ENCODE data around the gene SGTA.
"Not testable (repeated sequence)": the region's sequence is repeated elsewhere in the genome, so short reads cannot be mapped to it uniquely, and the experiment has no call there.

The SGTA gene

DNA sequence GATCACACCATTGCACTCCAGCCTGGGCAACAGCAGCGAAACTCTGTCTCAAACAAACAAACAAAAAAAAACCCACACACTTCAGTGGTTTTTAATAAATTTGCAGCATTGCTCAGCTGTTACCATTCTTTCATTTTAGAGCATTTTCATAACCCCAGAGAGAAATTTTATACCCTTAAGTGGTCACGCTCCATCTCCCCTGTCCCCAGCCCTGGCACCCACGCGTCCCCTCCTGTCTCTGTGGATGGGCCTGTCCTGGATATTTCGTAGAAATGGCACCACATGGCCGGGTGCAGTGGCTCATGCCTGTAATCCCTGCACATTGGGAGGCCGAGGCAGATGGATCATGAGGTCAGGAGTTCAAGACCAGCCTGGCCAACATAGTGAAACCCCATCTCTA lies 10.1 kb upstream of the SGTA start:
- DNase-seq (ENCODE audit: low read depth in 2 of 2), result no peak

DNA sequence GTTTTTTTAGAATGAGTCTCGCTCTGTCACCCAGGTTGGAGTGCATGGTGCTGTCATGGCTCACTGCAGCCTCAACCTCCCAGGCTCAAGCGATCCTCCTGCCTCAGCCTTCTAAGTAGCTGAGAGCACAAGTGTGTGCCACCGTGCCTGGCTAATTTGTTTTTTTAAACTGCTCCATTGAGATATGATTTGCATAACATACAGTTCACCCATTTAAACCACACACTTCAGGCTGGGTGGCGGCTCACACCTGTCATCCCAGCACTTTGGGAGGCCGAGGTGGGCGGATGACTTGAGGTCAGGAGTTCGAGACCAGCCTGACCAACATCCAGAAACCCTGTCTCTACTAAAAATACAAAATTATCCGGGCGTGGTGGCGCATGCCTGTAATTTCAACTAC lies 9.6 kb upstream of the SGTA start:
- not testable (repeated sequence) for DNase-seq (ENCODE audit: low read depth in 2 of 2)

DNA sequence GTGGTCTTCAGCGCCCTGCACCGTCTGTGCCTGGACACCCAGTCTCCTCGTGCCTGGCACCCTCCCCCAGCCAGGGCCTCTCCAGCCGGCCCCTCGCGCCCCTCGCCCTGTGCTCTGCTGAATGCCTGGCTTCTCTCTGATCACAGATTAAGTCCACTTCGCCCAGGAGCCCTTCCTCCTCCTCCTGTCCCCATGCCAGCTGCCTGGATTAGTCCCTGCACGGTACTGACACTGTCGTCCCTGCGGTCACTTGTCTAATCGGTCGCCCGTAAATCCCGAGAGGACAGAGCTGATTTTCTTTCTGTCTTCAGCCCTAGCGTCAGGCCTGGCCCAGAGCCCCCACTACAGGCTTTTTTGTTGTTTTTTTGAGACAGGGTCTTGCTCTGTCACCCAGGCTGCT lies 8.8 kb upstream of the SGTA start:
- DNase-seq (ENCODE audit: low read depth in 2 of 2), result no peak

GRCh38 chr19:2791440-2791839 lies 8.4 kb upstream of the SGTA start:
- DNase-seq (ENCODE audit: low read depth in 2 of 2), result no peak

- no peak for DNase-seq (ENCODE audit: low read depth in 2 of 2)
Observed at GRCh38 chr19:2790557-2791271, 7.6 kb upstream of the SGTA start.

GRCh38 chr19:2790194-2790556 lies 7.1 kb upstream of the SGTA start:
- no peak for DNase-seq (ENCODE audit: low read depth in 2 of 2)

GRCh38 chr19:2788237-2788636 lies 5.2 kb upstream of the SGTA start:
- no peak for DNase-seq (ENCODE audit: low read depth in 2 of 2)

DNA sequence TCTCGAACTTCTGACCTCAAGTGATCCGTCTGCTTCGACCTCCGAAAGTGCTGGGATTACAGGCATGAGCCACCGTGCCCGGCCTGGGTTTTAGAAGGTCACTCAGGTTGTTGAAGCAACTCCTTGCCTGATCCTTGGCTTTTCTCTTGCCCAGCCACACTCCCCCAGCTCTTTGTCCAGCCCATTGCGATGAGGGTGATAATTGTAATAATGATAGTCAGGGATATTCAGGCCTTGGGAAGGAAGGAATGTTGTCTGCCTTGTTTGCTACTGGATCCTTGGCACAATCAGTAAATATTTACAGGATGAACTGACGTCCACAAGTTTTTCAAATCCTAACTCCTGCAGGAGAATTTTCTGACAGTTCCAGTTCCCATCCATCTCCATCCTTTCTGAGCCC lies 4.0 kb upstream of the SGTA start:
- no peak for DNase-seq (ENCODE audit: low read depth in 2 of 2)

DNA sequence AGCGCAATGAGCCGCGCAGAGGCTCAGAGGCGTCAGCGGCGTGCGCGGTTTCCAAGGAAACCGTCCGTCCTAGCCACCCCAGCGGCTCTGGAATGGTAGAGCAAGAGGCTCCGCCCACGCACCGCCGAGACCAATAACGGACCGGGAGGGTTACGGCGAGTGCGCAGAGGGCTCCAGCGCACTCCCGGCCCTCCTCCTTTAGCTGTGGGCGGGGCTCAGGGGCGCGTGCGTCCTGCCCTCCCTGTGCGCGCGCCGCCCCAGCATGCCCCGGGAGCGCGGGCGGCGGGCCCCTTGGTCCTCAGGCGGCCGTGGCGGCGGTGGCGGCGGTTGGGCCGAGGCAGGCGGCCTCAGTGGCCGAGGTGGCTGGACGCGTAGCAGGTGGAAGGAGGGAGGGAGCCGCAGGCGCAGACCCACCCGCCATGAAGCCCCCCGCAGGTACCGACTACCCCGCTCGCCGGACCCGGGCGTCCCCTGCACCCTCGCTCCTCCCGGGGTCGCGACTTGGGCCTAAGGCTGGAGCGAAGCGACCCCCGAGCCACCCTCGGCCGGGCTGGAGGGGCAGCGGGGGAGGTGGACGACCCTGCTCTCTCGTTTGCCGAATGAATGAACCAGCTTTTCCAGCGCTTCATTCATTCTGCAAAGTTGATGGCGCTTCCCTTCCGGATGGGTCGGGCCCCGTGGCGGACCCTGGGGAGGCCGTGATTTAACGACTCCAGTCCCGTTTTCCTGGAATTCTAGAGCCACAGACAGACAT lies 2.3 kb upstream of the SGTA start, which contains the start of gene THOP1:
Gene THOP1 (plus strand): TSS at position 260 of the 754 bp plus-strand sequence. CDS start 160 bp downstream, at position 420.
- peak; percentile 99 to 100 for DNase-seq (ENCODE audit: low read depth in 2 of 2)

GRCh38 chr19:2783781-2784145 lies 690 bp upstream of the SGTA start:
- DNase-seq (ENCODE audit: low read depth in 2 of 2), result no peak

DNA sequence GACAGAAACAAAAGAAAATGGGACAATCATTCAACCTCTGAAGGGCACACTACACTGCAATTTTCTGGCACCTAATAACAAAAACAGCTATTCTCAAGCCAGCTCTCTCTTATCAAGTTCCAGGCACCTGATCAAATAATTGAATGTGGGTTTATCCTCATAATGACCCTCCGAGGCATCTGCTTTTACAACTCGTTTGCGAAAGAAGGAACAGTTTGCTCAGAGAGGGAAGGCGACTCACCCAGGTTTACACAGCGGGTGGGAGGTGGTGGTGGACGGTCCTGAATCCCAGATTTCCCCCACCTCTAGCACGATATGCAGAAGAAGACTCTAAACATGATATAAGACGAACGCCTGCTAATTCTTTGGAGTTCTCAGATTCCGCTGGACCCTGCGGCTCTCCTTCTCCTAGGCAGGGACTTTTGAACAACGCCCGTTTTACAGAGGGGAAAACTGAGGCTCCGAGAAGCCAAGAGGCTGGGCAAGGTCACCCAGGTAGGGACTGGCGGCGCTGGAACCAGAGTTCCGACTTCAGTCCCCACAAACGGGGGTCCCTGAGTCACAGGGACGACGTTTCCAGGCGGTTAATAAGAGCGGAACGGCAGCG lies 641 bp downstream of the SGTA start:
- no peak for DNase-seq (ENCODE audit: low read depth in 2 of 2)

DNA sequence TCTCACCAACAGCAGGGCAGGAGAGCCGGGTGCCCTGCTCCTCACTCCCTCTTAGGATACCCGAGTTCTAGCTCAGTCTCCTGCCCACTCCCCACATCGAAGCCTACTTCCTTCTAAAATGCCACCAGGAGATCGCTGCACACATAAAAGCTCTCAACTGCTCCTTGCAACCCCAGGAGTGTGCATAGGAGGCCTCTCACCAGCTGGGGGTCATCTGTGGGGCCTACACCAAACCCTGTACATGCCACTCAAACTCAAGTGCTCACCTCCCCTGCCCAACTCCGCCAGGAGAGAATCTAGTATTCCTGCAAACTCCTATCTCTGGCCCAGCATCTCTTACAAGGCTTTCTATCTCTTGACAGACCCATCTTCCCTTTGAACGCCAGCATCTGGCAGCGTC lies 2.8 kb downstream of the SGTA start:
- DNase-seq (ENCODE audit: low read depth in 2 of 2), result no peak

- DNase-seq (ENCODE audit: low read depth in 2 of 2), result no peak
Observed at GRCh38 chr19:2779121-2779740, 3.8 kb downstream of the SGTA start.

DNA sequence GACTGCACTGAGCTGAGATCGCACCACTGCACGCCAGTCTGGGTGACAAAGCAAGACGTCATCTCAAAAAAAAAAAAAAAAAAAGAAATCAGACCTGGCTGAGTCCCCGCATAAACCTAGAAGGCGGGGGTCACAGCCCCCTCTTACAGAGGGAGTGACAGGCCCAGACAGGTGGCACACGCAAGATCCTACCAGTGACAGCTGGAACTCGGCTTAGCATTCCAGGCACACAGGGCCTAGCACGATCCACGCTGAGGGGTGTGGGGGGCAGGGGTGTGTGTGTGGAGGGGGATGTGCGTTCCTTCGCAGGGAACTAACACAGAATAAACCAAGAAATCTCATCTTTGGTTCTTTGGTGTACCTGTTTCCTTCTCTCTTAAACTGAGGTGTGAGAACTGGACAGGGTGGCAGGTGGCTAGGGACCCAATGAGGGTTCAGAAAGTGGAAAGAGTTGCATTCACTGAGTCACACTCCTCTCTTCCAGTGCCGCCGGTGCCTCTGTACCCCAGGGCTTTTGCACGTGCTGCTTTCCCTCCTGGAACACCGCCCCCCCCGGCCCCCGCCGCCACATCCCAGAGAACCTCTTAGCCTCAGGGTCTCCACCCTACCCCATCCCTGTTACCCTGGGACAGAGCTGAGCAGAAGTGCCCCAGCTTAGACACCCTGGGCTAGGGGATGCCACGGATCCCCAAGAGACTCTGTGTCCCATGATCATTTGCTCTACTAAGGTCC lies 5.0 kb downstream of the SGTA start:
- DNase-seq (ENCODE audit: low read depth in 2 of 2), result no peak

DNA sequence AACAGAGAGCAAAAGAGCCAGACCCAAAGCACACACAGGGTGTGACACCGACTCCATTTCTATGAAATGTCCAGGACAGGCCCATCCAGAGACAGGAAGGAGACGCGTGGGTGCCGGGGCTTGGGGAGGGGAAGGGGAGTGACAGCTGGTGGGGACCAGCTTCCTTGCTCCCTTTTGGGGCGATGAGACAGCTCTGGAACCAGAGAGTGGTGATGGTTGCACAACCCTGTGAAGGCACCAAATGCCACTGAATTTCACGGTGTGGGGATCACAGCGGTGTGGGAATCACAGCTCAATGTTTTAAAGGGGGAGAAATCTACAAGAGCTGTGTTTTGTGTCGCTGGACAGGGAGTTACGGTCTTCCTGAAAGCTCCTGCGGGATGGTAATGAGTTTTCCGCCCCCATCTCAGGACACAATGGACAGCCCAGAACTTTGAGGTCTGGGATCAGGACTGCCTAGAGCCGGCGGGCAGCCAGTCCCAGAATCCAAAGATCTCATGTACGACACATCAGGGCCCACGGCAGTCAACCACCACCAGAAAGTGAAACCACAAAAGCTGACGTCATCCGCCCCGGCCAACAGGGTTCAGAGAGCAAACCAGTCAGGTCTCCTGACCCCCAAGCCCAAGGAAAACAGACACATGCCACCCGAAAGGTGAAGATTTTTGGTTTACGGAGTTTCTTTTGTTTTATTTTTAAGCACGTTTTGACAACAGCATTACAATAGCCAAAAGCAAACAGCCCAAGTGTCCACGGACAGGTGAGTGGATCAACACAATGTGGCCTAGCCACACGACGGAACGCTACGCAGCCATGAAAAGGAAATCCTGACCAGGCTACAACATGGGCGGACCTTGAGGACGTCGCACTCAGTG lies 7.3 kb downstream of the SGTA start:
- peak; percentile 72 to 74 for DNase-seq (ENCODE audit: low read depth in 2 of 2)

DNA sequence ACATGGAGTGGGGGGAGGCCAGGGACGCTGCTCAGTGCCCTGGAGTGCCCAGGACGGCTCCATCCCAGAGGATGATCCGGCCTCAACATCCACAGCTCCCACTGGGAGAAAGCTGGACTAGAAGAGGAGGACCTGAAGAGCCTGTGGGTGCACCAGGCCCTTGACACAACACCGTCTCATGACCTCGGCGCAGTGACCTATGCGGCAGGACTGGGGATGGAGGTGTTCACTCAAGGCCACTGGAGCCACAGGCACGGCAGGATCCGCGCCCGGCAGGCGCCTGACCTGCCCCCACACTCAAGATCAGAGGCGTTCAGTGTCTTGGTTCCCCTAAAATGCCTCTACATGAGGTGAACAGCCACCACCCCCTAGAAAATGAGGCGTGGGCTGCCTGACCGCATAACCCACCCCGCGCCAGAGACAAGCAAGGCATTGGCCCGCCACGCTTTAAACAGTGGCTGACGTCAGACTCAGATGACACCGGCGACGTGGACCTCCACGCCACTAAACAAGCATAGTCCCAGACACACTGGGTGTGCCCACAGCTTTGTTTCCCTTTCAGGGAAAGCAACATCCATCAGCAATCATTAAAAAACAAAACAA lies 8.0 kb downstream of the SGTA start:
- no peak for DNase-seq (ENCODE audit: low read depth in 2 of 2)

DNA sequence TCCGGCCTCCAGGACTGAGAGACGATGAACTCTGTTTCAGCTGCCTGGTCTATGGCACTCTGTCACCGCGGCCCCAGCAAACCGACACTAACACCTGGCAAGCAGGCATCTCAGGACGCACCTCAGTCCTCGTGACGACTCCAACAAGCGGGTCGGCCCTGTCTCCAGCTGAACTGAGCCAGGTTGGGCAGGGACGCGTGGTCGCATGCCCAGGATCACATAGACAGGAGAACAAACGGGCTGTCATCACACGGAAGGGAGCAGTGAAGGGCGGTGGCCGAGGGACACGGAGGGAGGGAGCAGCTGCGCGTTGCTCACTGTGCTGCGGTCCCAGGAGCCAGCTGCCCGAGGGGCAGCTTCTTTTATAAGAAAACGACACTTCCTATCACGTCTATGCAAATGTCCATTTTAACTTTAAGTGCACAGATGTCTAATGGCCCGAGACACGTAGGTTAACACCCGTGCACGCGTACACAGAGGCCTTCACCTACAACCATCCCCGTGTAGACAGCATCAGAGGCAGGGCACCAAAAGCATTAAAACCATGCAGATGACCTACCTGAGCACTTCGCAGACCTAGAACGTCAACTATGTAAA lies 8.9 kb downstream of the SGTA start:
- no peak for DNase-seq (ENCODE audit: low read depth in 2 of 2)

DNA sequence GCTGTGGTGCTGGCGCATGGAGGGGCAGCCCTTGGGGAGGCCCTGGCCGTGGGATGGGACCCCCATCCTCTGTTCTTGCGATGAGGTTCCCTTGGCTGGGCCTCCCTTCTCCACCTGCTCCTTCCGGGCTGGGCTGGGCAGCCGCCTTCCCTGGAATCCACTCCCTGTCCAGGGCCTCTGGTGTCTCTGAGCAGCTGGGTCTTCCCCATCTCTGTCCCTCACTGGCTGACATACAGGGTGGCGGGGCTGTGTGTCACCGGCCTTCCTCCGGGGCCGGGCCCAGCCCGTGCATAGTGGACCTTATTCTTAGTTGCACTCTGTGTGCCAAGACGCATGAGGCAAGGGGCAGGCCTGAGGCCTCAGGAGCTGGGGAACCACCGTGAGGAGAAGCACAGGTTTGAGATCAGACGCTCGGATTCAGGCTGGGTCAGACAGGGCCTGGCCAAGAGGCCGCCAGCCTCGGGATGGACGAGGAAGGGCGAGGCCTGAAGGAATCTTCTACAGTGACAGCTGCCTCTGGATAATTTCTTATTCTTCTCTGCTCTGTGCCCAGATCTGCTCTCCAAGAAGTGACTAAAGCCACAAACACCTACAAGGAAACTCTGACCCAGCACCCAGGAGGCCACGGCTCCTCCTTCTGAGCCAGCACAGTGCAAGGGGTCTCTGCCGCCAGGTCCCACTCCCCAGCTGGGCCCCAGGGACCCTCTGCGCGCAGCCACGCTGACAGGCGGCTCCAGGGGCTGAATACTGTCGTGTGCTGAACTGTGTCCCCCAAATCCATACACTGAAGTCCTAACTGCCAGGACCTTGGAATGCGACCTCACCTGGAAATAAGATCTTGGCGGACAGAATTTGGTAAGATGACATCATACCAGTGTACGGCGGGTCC lies 11.0 kb downstream of the SGTA start:
- no peak for DNase-seq (ENCODE audit: low read depth in 2 of 2)
